ENCODE data around the gene CLMN. TPM values are rescaled to one million over a fixed set of nuclear protein-coding genes. Genes with fewer than 3 reads are reported as not detected.

CLMN gene
- total RNA-seq, 1 experiment from 2014 or later: 1.5 TPM

DNA sequence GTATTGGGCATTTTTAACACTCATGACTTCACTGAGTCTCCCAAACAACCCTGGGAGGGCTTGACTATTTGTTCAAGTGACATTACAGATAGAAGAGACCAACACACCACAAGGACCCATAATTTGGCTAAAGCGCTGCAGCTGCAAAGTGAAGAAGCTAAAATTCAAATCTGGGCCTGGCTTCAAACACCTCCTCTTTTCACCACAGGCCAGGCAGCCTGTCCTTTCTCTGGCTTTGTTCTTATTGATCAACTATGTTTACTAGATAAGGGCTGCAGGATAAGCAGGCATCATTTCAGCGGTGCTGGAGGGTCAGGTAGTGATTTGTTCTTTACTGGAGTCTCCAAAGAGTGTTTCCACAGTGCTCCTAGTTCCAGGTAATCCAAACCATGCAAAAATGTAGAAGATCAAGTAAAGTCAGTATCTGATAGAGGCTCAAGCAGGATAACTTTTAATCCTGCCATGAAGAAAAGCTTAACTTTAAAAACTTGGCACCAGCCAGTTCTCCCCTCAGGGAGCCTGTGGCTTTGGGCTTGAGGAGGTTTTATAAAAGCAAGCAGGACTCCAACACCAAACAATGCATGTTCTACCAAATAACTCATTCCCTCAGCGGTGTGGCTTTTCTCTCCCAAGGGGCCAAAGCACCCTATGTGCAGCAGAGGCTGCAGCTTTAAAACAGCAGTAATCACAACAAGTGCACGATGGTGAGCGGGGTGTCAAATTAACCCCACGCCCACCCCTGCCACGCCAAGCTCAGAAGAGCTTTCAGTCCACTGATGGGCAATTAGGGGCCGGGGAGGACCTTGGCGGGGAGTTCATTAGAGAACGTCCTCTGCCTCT is 16.8 kb downstream of the CLMN start:
- DNase-seq (ENCODE audit: low spot score): no peak

DNA sequence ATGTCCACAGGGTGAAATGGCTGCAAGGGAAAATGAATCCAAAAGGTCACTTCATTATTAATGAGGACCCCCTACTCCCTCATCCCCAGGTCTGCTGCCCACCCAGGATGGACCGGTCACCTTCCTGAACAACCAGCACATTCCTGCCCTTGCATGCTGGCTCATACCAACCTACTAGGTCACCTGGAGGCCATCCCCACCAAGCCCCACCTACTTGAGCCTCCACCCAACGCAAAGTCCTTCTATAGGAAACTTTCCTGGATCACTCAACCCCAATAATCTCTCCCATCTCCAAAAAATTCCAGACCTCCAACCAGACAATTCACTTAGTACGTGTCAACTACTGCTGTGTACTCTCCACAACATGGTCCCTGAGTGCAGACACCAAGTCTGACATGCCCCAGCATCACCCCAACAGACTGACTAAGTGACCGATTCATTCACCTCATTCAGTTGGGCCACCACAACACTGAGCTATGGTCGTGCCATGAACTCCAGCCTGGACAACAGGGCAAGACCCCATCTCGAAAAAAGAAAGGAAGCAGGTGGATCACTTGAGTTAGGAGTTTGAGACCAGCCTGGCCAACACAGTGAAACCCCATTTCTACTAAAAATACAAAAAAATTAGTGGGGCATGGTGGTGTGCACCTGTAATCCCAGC is 18.1 kb downstream of the CLMN start:
- no peak for DNase-seq (ENCODE audit: low spot score)

DNA sequence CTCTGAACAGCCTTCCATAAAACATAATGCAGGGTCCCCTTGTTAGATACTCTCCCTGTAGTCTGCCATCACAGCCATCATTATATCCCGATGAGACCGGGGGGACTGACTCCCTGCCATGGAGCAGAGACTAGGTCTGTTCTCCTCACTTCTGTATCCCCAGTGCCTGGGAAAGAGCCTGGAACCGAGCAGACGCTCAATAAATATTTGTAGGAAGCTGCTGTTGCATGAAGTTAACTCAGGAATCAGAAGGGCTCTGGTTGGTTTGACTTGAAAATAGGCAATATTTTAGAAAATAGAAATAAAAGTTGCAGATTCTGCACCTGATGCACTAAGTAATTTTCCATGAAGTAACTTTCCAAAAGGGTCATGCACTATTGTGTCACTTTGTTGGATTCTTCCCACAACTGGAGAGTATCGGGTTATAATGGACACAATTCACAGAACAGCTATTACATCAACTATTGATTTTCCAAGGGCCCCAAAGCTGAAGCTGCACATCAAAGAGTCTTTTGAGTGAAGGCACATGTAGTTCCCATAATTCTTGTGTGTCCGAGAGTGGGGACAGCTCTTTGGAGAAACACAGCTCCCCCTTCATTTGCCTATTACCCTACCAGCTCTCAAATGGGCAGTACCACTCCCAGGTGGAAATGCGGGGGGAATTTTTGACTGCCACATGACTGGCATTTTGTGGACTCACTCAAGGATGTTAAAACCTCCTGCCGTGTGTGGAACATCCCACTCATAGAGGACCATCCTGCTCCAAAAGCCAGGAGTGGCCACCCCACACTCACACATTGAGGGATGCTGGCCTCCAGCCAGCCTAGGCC is 18.8 kb downstream of the CLMN start:
- no peak for DNase-seq (ENCODE audit: low spot score)

DNA sequence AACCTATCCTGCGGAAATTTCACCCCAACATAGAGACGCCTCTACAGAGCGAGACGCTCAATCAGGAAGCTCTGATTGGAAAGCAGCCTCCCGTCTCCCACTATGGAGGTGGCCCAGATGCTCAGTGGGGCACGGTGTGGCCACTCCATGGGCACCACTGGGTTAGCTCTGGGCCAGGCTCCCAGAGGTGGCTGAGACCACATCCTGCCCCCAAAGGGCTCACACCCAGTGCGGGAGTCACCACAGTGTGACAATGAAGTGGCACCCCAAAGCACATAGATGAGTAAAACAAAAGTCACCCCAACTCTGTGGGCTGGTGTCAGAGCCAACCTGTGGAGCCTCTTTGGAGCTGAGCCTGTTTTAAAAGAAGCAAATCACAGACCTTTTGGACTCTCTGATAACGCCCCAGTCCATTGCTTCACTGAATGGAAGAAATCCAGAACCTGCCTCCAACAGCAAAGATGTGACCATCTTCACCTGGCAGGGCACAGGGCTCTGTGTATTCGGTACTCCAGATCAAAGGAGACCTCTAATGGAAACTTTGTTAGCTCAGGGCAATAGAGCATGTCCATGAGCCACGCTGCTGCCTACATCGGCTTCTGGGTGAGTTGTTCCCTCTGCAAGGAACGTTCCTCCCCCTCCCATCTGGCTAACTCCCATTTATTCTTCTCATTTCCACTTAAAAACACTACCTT is 19.6 kb downstream of the CLMN start:
- no peak for DNase-seq (ENCODE audit: low spot score)

DNA sequence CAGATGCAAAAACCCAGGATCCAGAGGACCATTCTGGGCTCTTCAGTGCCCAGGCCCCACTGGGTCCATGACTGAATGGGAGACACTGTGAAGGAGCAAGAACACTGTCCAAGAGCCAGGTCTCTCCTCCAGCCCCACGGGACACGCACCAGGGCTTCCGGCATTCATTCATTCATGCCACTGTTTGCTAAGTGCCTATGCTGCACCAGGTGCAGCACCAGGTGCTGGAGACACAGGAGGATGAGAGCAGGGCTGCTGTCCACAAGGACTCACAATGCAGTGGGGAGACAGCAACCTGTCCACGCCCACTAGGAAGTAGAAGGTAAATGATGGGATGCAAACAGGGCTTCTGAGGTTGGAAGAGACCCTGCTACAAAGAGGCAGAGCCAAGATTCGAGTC is 20.4 kb downstream of the CLMN start:
- DNase-seq (ENCODE audit: low spot score): no peak

DNA sequence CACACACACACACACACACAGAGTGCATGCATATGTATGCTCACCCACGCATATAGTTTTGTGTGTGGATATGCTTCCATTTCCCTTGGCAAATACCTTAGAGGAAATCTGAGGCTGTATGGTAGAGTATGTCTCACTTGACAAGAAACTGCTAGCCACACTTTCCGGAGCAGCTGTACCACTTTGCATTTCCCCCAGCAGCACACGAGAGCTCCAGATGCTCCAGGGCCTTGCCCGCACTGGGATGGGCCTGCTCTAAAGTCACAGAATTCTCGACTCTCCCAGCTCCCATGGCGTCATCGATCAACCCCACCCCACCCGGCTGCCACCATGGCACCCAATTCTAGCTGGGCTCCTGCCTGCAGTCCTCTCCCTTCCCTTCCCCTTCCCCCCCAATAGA is 21.9 kb downstream of the CLMN start:
- DNase-seq (ENCODE audit: low spot score): no peak

DNA sequence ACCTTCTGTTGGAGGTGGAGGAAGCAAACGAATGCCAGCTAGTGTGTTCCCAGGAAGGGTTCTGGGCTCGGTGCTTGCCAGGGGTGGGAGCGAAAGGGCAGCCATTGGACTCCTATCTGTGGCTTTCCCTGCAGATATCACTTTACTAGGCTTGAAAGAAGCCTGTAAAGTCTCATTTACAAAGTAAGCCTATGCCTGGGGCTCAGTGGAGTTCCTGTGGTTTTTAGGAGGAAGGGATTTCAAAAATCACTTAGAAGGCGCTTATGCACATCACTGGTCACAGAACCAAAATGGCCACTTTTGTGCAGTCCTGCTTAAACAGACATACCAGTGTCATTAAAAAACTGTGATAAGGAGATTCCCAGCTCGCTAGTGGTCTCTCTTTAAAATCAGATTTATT is 22.7 kb downstream of the CLMN start:
- DNase-seq (ENCODE audit: low spot score): no peak

DNA sequence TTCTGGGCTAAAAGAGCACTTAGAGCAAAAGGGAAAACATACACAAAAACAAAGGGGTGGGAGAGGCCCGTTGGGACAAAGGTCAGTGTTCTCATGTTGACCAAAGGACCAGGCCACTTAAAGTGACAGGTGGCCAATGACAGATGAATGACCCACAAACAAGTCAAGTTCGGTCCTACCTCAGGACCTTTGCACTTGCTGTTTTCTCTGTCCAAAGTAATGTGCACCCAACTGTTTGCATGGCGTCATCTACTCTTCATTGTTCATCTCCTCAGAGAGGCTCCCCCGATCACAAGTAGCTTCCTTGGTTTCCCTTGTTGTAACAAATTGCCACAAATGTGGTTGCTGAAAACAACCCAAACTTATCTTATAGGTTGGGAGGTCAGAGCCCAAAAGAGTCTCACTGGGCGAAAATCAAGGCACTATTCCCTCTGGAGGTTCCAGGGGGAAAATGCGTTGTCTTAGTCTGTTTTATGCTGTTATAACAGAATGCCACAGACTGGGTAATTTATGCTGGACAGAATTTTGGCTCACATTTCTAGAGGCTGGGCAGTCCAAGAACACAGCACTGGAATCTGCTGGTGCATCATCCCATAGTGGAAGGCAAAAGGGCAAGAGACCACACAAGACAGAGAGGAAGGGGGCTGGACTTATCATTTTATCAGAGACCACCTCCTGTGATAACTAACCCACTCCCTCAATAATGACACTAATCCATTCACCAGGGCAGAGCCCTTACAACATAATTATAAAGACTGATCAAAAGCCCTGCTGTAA is 23.9 kb downstream of the CLMN start:
- no peak for DNase-seq (ENCODE audit: low spot score)

DNA sequence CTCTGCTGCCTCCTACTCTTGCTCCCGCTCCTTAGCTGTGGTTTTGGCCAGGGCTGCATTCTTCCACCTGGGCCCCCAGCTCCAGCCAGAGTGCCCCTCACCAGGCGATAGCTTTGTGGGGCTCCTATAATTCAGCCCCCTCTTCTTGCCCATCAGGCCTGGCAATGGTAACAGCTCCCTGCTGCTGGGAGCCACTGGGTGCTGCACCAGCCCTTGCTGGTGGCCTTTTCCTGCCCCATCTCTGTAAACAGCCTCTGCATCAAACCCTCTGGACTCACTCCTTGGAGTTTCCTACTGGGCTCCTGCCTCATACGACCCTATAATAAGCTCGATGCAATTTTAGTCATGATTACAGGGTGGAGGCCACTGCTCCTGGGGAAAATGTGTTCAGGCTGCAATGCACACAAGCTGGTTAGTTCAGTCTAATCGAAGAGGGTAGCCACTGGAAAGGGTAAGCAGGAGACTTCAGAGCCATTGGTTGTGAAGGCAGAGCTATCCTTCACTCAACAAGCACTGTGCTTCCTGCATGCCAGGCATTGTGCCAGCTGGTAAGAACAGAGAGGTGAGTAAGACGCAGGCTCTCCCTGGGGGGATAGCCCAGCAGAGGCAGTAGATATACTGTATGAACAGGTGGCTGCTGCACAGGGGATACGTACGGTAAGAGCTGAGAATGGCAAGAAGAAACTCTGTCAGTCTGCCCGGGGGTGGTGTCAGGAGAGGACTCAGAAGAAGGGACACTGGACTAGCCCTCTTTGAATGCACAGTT is 24.7 kb downstream of the CLMN start:
- peak; percentile 3 for DNase-seq (ENCODE audit: low spot score)

DNA sequence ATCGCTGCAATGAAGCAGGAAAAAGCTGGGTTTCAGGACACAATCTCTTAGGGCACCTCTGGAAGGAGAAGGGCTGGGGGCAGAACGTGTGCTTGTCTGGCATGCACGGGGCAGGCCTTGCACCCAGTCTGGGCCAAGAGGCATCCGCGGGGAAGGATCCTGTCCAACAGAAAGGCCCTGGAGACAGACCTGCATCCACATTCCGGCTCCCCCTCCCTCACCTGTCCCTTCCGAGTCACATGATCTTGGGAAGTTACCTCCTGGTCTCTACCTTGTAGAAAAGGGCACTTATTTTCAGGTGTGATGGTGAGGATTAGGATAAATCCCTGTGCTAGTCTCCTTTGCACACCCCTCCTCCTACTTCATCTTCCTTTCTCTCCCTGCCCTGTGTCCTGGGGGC is 25.4 kb downstream of the CLMN start:
- DNase-seq (ENCODE audit: low spot score): no peak

DNA sequence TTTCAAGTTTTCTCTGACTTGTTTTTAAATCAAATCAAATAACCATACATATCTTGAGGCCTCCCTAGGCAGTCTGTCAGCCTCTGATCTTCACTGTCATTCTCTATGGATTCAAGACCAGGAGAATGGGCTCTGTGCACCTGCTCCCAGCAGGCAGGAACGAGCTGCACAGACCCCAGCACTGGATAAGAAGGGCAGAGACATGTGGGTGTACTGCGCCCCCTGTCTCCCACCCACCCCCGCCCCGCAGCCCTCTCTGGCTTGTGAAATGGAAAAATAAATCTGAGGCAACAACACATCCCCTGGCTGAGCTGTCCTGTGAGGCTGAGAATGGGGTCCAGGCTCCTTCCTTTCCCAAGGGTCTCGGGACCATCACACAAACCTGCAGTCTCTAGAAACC is 26.3 kb downstream of the CLMN start:
- DNase-seq (ENCODE audit: low spot score): no peak

DNA sequence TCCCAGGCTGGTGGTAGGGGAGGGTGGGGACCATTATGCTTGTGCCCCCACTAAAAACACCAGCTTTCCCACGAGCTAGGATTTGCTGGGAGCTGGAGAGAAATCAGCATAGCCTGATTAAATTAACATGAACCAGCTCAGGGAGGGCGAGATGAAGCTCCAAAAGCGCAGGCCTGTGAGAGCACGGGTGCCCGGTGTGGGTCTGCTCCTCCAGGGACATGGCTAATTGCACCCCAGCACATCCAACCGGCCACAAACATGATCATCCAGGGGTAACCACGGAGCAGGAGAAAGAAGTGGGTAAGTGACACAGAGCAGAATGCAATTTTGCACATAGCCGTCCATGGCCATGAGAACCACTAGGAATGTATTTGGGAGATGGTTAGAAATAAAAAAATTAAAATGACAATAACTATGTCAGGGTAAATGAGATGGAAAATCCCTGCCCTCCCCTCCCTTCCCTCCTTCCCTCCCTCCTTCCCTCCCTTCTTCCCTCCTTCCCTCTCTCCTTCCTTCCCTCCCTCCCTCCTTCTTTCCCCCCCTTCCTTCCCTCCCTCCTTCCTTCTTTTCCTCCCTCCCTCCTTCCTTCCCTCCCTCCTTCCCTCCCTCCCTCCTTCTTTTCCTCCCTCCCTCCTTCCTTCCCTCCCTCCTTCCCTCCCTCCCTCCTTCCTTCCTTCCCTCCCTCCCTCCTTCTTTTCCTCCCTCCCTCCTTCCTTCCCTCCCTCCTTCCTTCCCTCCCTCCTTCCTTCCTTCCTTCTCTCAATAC is 26.9 kb downstream of the CLMN start:
- no peak for DNase-seq (ENCODE audit: low spot score)

DNA sequence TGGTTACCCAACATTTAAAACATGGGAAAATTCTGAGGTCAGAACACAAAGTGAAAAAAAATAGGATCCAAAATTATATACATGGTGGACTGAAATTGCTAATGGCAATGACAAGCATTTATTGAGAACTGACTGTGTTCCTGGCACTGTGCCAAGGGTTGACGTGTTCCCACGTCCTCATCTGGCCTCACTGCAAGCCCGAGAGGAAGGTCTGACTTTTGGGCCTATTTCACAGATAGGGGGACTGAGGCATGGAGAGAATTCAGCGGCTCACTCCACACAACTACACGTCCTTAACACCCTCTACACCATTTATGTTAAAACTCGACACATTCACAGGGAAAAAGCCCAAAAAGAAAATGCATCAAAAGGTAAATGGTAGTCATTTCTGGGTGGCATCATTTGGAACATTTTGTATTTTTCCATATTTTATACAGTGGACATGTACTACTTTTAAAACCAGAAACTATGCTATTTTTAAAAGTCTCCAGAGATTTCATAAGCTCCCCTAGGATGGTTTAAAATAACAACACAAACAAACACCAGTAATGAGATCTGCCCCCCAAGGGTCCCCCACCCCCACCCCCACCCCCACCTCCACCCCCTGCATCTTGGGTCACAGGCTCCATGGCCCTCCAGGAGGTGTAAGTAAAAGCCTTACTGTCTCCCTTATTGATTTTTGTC is 27.7 kb downstream of the CLMN start:
- DNase-seq (ENCODE audit: low spot score): no peak

DNA sequence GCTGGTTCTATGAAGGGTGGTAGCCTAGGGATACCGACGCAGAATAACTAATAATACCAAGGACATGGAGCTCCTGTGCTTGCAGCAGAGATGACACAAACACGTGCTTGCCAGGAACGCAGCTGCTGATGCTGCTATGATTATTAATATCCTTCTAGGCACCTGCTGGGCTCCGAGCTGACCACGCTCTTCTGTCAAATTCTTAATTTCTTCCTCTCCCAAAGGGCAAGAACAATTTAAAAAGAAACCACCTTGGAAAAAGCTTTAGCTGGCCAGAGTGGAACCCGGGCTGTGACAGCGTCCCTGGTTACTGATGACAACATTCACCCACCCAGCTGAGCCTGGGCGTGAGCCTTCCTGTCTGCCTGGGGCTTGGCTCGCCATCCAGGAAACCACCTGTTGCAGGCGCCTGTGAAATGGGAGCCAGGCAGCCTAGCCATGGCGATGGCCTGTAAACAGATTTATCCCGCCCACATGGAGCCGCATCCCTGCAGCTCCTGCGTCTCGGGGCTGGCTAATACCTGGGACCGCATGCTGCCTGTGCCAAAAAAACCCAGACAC is 28.8 kb downstream of the CLMN start:
- no peak for DNase-seq (ENCODE audit: low spot score)

DNA sequence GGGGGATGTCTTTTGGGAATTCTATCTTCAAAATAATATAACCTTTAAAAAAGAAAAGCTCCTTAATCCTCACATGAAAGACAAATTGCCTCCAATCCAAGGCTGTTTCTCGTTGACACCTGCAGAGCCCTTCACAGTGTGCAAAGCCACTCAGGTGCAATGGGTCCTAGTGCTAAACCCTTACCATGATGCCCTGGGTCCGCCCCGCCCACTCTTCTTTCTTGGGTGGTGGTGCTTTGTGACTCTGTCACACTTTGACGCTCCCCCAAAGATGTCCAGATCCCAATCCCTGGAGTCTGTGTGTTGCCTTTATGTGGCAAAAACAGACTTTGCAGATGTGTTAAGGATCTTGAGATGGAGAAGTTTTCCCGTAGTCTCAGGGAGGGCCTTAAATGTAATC is 29.7 kb downstream of the CLMN start:
- DNase-seq (ENCODE audit: low spot score): no peak

DNA sequence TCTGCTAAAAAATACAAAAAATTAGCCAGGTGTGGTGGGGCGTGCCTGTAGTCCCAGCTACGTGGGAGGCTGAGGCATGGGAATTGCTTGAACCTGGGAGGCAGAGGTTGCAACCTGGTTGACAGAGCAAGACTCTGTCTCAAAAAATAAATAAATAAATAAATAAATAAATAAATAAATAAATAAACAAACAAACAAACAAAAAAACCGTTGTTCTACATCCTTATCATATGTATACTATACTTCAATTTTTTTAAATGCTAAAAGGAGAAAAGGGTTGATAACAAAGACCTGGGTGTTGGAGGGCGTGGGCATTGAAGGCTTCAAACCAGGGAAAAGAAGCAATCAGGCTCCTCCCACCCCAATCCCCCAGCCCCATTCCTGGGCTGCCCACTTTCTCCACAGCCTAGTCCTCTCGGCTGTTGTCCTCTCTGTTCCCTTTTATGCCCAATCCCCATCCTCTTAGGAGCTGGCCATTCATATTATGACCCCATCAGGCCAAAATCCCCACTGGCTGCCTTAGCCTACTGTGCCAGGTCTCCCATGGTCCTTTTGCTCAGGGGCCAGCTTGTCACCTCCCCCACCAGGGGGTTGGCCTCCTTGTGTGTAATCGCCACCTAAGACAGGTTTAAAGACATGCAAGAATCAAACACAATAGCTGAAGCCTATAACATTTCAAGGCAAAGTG is 30.2 kb downstream of the CLMN start:
- DNase-seq (ENCODE audit: low spot score): no peak

DNA sequence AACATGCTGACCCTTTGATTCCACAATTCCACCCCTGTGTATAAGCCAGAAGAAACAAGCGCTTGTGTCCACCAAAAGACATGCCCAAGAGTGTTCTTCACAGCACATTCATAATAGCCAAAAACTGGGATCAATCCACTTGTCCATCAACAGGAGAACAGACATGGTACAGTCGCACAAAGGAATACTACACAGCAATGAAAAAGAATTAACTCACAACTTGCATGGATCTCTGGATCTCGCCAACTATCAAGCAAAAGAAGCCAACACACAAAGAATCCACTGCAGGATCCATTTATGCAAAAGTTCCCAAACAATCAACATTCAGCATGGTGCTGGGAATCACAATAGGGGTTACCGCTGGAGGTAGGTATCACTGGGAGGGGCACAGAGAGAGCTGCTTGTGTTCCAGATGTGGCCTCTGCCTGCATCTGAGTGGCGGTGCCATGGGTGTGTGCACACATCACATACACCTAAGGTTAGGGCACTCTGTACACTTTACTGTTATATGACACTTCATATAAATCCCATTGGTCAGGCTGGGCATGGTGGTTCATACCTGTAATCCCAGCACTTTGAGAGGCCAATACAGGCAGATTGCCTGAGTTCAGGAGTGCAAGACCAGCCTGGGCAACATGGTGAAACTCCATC is 30.9 kb downstream of the CLMN start:
- DNase-seq (ENCODE audit: low spot score): no peak
